Measurements from ENCODE around the gene KRT6A.

Gene KRT6A

GRCh38 chr12:52446367-52447045, 46.6 kb downstream of the KRT6A start:
- no peak for DNase-seq (ENCODE audit: insufficient read length)
- no peak for TF ChIP-seq POLR2AphosphoS5 (IDR thresholded peaks at IDR 0.05; ENCODE audit: low read depth, low read length)
- no peak for TF ChIP-seq POLR2A (IDR thresholded peaks at IDR 0.05; ENCODE audit: low read depth, low read length)
- no peak for TF ChIP-seq TAF1 (IDR thresholded peaks at IDR 0.05; ENCODE audit: borderline replicate concordance, low read depth, low read length)
- FAIRE-seq: no peak

- no peak for DNase-seq (ENCODE audit: insufficient read length)
- TF ChIP-seq TAF1 (IDR thresholded peaks at IDR 0.05; ENCODE audit: borderline replicate concordance, low read depth, low read length) (no peak), POLR2AphosphoS5 (IDR thresholded peaks at IDR 0.05; ENCODE audit: low read depth, low read length) (no peak), POLR2A (IDR thresholded peaks at IDR 0.05; ENCODE audit: low read depth, low read length) (no peak)
- FAIRE-seq: no peak
Measured at GRCh38 chr12:52445876-52446275, 47.2 kb downstream of the KRT6A start.

- FAIRE-seq (no peak), DNase-seq (ENCODE audit: insufficient read length) (no peak)
- TF ChIP-seq TAF1 (IDR thresholded peaks at IDR 0.05; ENCODE audit: borderline replicate concordance, low read depth, low read length) (no peak), POLR2AphosphoS5 (IDR thresholded peaks at IDR 0.05; ENCODE audit: low read depth, low read length) (no peak), POLR2A (IDR thresholded peaks at IDR 0.05; ENCODE audit: low read depth, low read length) (no peak)
Measured at GRCh38 chr12:52444647-52445595, 48.1 kb downstream of the KRT6A start.

- FAIRE-seq: no peak
- no peak for DNase-seq (ENCODE audit: insufficient read length)
- no peak for TF ChIP-seq POLR2AphosphoS5 (IDR thresholded peaks at IDR 0.05; ENCODE audit: low read depth, low read length)
Measured at GRCh38 chr12:52443966-52444365, 49.1 kb downstream of the KRT6A start.

GRCh38 chr12:52442600-52443061, 50.4 kb downstream of the KRT6A start:
- no peak for DNase-seq (ENCODE audit: insufficient read length)
- TF ChIP-seq POLR2AphosphoS5 (IDR thresholded peaks at IDR 0.05; ENCODE audit: low read depth, low read length): no peak
- no peak for TF ChIP-seq POLR2A (IDR thresholded peaks at IDR 0.05; ENCODE audit: low read depth, low read length)
- TF ChIP-seq TAF1 (IDR thresholded peaks at IDR 0.05; ENCODE audit: borderline replicate concordance, low read depth, low read length): no peak
- no peak for FAIRE-seq

- DNase-seq (ENCODE audit: insufficient read length): no peak
- TF ChIP-seq TAF1 (IDR thresholded peaks at IDR 0.05; ENCODE audit: borderline replicate concordance, low read depth, low read length) (no peak), POLR2A (IDR thresholded peaks at IDR 0.05; ENCODE audit: low read depth, low read length) (no peak), POLR2AphosphoS5 (IDR thresholded peaks at IDR 0.05; ENCODE audit: low read depth, low read length) (no peak)
- FAIRE-seq: no peak
Measured at GRCh38 chr12:52441320-52441911, 51.6 kb downstream of the KRT6A start.

- DNase-seq (ENCODE audit: insufficient read length) (no peak), FAIRE-seq (no peak)
- TF ChIP-seq POLR2A (IDR thresholded peaks at IDR 0.05; ENCODE audit: low read depth, low read length): no peak
- no peak for TF ChIP-seq POLR2AphosphoS5 (IDR thresholded peaks at IDR 0.05; ENCODE audit: low read depth, low read length)
- no peak for TF ChIP-seq TAF1 (IDR thresholded peaks at IDR 0.05; ENCODE audit: borderline replicate concordance, low read depth, low read length)
Measured at GRCh38 chr12:52440821-52441319, 52.2 kb downstream of the KRT6A start.

GRCh38 chr12:52439845-52440244, 53.2 kb downstream of the KRT6A start:
- TF ChIP-seq POLR2AphosphoS5 (IDR thresholded peaks at IDR 0.05; ENCODE audit: low read depth, low read length) (no peak), TAF1 (IDR thresholded peaks at IDR 0.05; ENCODE audit: borderline replicate concordance, low read depth, low read length) (no peak), POLR2A (IDR thresholded peaks at IDR 0.05; ENCODE audit: low read depth, low read length) (no peak)
- no peak for DNase-seq (ENCODE audit: insufficient read length)
- no peak for FAIRE-seq

- TF ChIP-seq POLR2A (IDR thresholded peaks at IDR 0.05; ENCODE audit: low read depth, low read length): no peak
- no peak for TF ChIP-seq TAF1 (IDR thresholded peaks at IDR 0.05; ENCODE audit: borderline replicate concordance, low read depth, low read length)
- no peak for TF ChIP-seq POLR2AphosphoS5 (IDR thresholded peaks at IDR 0.05; ENCODE audit: low read depth, low read length)
Measured at GRCh38 chr12:52439420-52439819, 53.6 kb downstream of the KRT6A start.

GRCh38 chr12:52438305-52439301, 54.5 kb downstream of the KRT6A start:
- DNase-seq (ENCODE audit: insufficient read length) (no peak), FAIRE-seq (no peak)
- TF ChIP-seq POLR2AphosphoS5 (IDR thresholded peaks at IDR 0.05; ENCODE audit: low read depth, low read length) (no peak), POLR2A (IDR thresholded peaks at IDR 0.05; ENCODE audit: low read depth, low read length) (no peak), TAF1 (IDR thresholded peaks at IDR 0.05; ENCODE audit: borderline replicate concordance, low read depth, low read length) (no peak)

More at GRCh38 chr12:52439420-52439819, 53.6 kb downstream of the KRT6A start:
- no peak for DNase-seq (ENCODE audit: insufficient read length)
- FAIRE-seq: no peak

Data from GM12892 (cell line).